H9 (cell line): ENCODE results near the gene RNASEL. TPM values are rescaled to one million over a fixed set of nuclear protein-coding genes. Genes with fewer than 3 reads are reported as not detected.

Source experiments
- DNase-seq: peaks from one replicate; pipeline ENCODE4 v3.0.0-alpha.2; 2017
- H2AFZ ChIP-seq: one replicate; pipeline ENCODE4 v1.6.1; 2013; ENCODE audit warnings: mild to moderate bottlenecking, low read length, control low read depth, moderate library complexity
- H2AK5ac ChIP-seq: 2 replicates; pipeline ENCODE4 v1.6.1; 2013; ENCODE audit warnings: low read length, control low read depth, mixed read lengths; ENCODE audit not compliant: insufficient read length
- H2BK120ac ChIP-seq: one replicate; pipeline ENCODE4 v1.6.1; 2013; ENCODE audit warnings: low read depth, mild to moderate bottlenecking, low read length, control low read depth, inconsistent platforms; ENCODE audit not compliant: poor library complexity, severe bottlenecking
- H2BK12ac ChIP-seq: 2 replicates; pipeline ENCODE4 v1.6.1; 2013; ENCODE audit warnings: low read length, control low read depth, mixed read lengths, low read depth; ENCODE audit not compliant: insufficient read length
- H2BK15ac ChIP-seq: 2 replicates; pipeline ENCODE4 v1.6.1; 2013; ENCODE audit warnings: low read depth, low read length, control low read depth
- H2BK20ac ChIP-seq: one replicate; pipeline ENCODE4 v1.6.1; 2013; ENCODE audit warnings: low read depth, mild to moderate bottlenecking, low read length, control low read depth, inconsistent platforms; ENCODE audit not compliant: poor library complexity, severe bottlenecking
- H2BK5ac ChIP-seq: 2 replicates; pipeline ENCODE4 v1.6.1; 2013; ENCODE audit warnings: low read length, control low read depth, mixed read lengths; ENCODE audit not compliant: insufficient read length
- H3K14ac ChIP-seq: 2 replicates; pipeline ENCODE4 v1.6.1; 2013; ENCODE audit warnings: low read length, control low read depth; ENCODE audit not compliant: insufficient read depth
- H3K18ac ChIP-seq: 2 replicates; pipeline ENCODE4 v1.6.1; 2013; ENCODE audit warnings: low read depth, mild to moderate bottlenecking, mixed read lengths, low read length, control low read depth; ENCODE audit not compliant: insufficient read length
- H3K23ac ChIP-seq: 2 replicates; pipeline ENCODE4 v1.6.1; 2013; ENCODE audit warnings: low read length, control low read depth, mixed read lengths, low read depth; ENCODE audit not compliant: insufficient read length
- H3K23me2 ChIP-seq: 2 replicates; pipeline ENCODE4 v1.6.1; 2013; ENCODE audit warnings: low read depth, mild to moderate bottlenecking, mixed read lengths, low read length, control low read depth; ENCODE audit not compliant: insufficient read length, poor library complexity, severe bottlenecking
- H3K27ac ChIP-seq: 2 replicates; pipeline ENCODE4 v1.5.1; 2013; ENCODE audit warnings: low read length, control low read depth, mixed read lengths, low read depth; ENCODE audit not compliant: insufficient read length
- H3K27me3 ChIP-seq: 2 replicates; pipeline ENCODE4 v1.6.1; 2013; ENCODE audit warnings: low read length, control low read depth, inconsistent platforms; ENCODE audit not compliant: insufficient read depth
- H3K4ac ChIP-seq: 2 replicates; pipeline ENCODE4 v1.6.1; 2013; ENCODE audit warnings: low read depth, mild to moderate bottlenecking, control low read depth, inconsistent platforms, low read length, moderate library complexity
- H3K4me1 ChIP-seq: 2 replicates; pipeline ENCODE4 v1.6.1; 2013; ENCODE audit warnings: low read length, control low read depth, inconsistent platforms; ENCODE audit not compliant: insufficient read depth
- H3K4me2 ChIP-seq: 2 replicates; pipeline ENCODE4 v1.6.1; 2013; ENCODE audit warnings: low read length, control low read depth, mixed read lengths; ENCODE audit not compliant: insufficient read length, insufficient read depth
- H3K56ac ChIP-seq: 2 replicates; pipeline ENCODE4 v1.6.1; 2013; ENCODE audit warnings: low read depth, mild to moderate bottlenecking, mixed read lengths, low read length, control low read depth; ENCODE audit not compliant: insufficient read length
- H3K79me1 ChIP-seq: 2 replicates; pipeline ENCODE4 v1.6.1; 2013; ENCODE audit warnings: low read depth, mild to moderate bottlenecking, moderate library complexity, low read length, control low read depth, inconsistent platforms; ENCODE audit not compliant: insufficient read depth, poor library complexity, severe bottlenecking
- H3K79me2 ChIP-seq: 2 replicates; pipeline ENCODE4 v1.6.1; 2013; ENCODE audit warnings: low read length, control low read depth, inconsistent platforms; ENCODE audit not compliant: insufficient read depth
- H3K9ac ChIP-seq: 2 replicates; pipeline ENCODE4 v1.6.1; 2013; ENCODE audit warnings: low read length, control low read depth, mixed read lengths; ENCODE audit not compliant: insufficient read length; ENCODE audit errors: extremely low read depth
- H3K9me3 ChIP-seq: one replicate; pipeline ENCODE4 v1.6.1; 2013; ENCODE audit warnings: low read depth, low read length, inconsistent platforms; ENCODE audit not compliant: control insufficient read depth
- H3T11ph ChIP-seq: one replicate; pipeline ENCODE4 v1.6.1; 2013; ENCODE audit warnings: mild to moderate bottlenecking, low read length, control low read depth, inconsistent platforms
- H4K20me1 ChIP-seq: one replicate; pipeline ENCODE4 v1.6.1; 2013; ENCODE audit not compliant: control insufficient read depth, insufficient read length, insufficient read depth
- H4K5ac ChIP-seq: 2 replicates; pipeline ENCODE4 v1.6.1; 2013; ENCODE audit warnings: low read depth, mild to moderate bottlenecking, mixed read lengths, low read length, control low read depth; ENCODE audit not compliant: insufficient read length
- H4K8ac ChIP-seq: replicated peaks from 2 replicates; pipeline ENCODE4 v1.6.1; 2013; ENCODE audit warnings: low read length, control low read depth, mixed read lengths, low read depth; ENCODE audit not compliant: insufficient read length
- H4K91ac ChIP-seq: 2 replicates; pipeline ENCODE4 v1.6.1; 2013; ENCODE audit warnings: low read depth, mild to moderate bottlenecking, moderate library complexity, mixed read lengths, low read length, control low read depth; ENCODE audit not compliant: insufficient read length
- H3K27ac Mint-ChIP-seq, 3 experiments: 2 replicates in 2 of 3; 3 replicates in 1 of 3; pipeline ENCODE4 v1.8.0; 2020 to 2021; ENCODE audit warnings: mixed read lengths in 3 of 3, mild to moderate bottlenecking in 1 of 3, moderate library complexity in 1 of 3
- H3K27me3 Mint-ChIP-seq: 2 replicates; pipeline ENCODE4 v1.8.0; 2021; ENCODE audit warnings: low read depth, mild to moderate bottlenecking, moderate library complexity, mixed read lengths
- H3K36me3 Mint-ChIP-seq, 3 experiments: 2 replicates in 2 of 3; 3 replicates in 1 of 3; pipeline ENCODE4 v1.8.0; 2020 to 2021; ENCODE audit warnings: low read depth in 3 of 3, mixed read lengths in 3 of 3; ENCODE audit not compliant: insufficient read depth in 1 of 3
- H3K4me1 Mint-ChIP-seq, 2 experiments: 2 replicates each; pipeline ENCODE4 v1.8.0; 2020; ENCODE audit warnings: mixed read lengths in 2 of 2
- H3K4me3 Mint-ChIP-seq, 2 experiments: 2 replicates in 1 of 2; 3 replicates in 1 of 2; pipeline ENCODE4 v1.8.0; 2020 to 2021; ENCODE audit warnings: mild to moderate bottlenecking in 2 of 2, mixed read lengths in 2 of 2, moderate library complexity in 1 of 2
- H3K9me3 Mint-ChIP-seq, 2 experiments: 2 replicates in 1 of 2; 3 replicates in 1 of 2; pipeline ENCODE4 v1.8.0; 2020; ENCODE audit warnings: mild to moderate bottlenecking in 2 of 2, mixed read lengths in 2 of 2, moderate library complexity in 1 of 2
- CTCF ChIP-seq: fragments of 200-600 bp; sonication (generic); conservative IDR thresholded peaks from 3 replicates; pipeline ENCODE4 v1.8.0; 2021; ENCODE audit warnings: antibody characterized with exemption, mild to moderate bottlenecking
- WGBS: extraction: QIAGEN DNeasy Blood & Tissue Kit; methylation state at CpG from one replicate; pipeline ENCODE4 v1.1.7; 2013; ENCODE audit warnings: missing lambda C conversion rate, low lambda C conversion rate, mixed read lengths; ENCODE audit not compliant: insufficient read length; ENCODE audit errors: extremely low coverage; 5-methylcytosine and 5-hydroxymethylcytosine counted together
- total RNA-seq: library from RNA; stranded (reverse); gene quantifications from 2 replicates; pipeline ENCODE4 v1.2.1, GENCODE V29; 2021

Gene RNASEL
- total RNA-seq, 1 experiment from 2014 or later: 0.63 TPM

DNA sequence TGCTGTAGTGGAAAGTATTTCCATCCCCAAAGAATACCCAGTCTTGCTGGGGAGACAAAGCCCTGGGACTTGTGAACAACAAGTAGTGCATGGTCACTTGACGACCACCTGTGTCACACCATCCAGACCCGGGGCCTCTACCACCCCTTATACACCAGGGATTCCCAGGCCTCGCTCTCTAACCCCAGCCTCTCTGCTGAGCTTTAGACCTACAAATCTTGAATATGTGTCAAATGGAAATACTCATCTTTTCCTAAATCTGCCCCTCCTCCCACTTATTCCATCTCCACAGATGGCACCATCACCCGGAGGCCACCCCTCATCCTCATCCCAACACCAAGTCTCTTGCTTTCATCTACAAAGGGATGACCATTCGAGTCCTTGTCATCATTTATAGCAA, 875 bp upstream of the RNASEL start:
- Mint-ChIP-seq H3K27me3 (peaks cover 4% of the 10 kb centered on the region; the same call in 1 of the 2 replicates), H3K27ac (no peak overlapping the region; a peak in 1 of 7 replicates), H3K9me3 (peaks cover 2 to 5% of the 10 kb centered on the region in 2 experiments; a peak in 1 of 5 replicates), H3K4me1 (peaks cover 13 to 15% of the 10 kb centered on the region in 2 experiments), H3K4me3 (no peak overlapping the region), H3K36me3 (no peaks in the 10 kb centered on the region; a peak in 2 of 7 replicates)
- H3K4me2 ChIP-seq: no peak overlapping the region
- no peak overlapping the region for H3K4ac ChIP-seq
- no peak overlapping the region for H2BK120ac ChIP-seq
- H2BK15ac ChIP-seq: no peak overlapping the region
- no peaks in the 10 kb centered on the region for H3K27me3 ChIP-seq
- no peak overlapping the region for H3K9ac ChIP-seq
- H3K56ac ChIP-seq: no peak overlapping the region
- no peak overlapping the region for H2AFZ ChIP-seq
- H4K8ac ChIP-seq: no peak overlapping the region
- H3K27ac ChIP-seq: no peak overlapping the region
- no peaks in the 10 kb centered on the region for H3K79me1 ChIP-seq
- no peak overlapping the region for H3K14ac ChIP-seq
- H3K18ac ChIP-seq: no peak overlapping the region
- no peak overlapping the region for H2AK5ac ChIP-seq
- TF ChIP-seq CTCF: no peak
- H3T11ph ChIP-seq: no peak overlapping the region
- H4K5ac ChIP-seq: no peak overlapping the region
- H3K9me3 ChIP-seq: no peaks in the 10 kb centered on the region
- H3K23ac ChIP-seq: no peak overlapping the region
- H3K4me1 ChIP-seq: no peaks in the 10 kb centered on the region; the same call in 1 of the 2 replicates
- no peak overlapping the region for H2BK12ac ChIP-seq
- peaks cover 2% of the 10 kb centered on the region for H4K20me1 ChIP-seq
- H2BK20ac ChIP-seq: no peak overlapping the region
- no peak overlapping the region for H2BK5ac ChIP-seq
- H3K23me2 ChIP-seq: peaks cover 4% of the 10 kb centered on the region
- H3K79me2 ChIP-seq: no peaks in the 10 kb centered on the region
- no peak overlapping the region for H4K91ac ChIP-seq
- no peak for DNase-seq
- WGBS: no CpG with 5 or more reads among the region's 5 CpGs
